GM19372 (cell line): ENCODE results near the gene ARL6.

Experiments
- ATAC-seq: cut with Tn5 transposase; IDR thresholded peaks from one replicate; pipeline ENCODE4 v1.9.1; 2021; ENCODE audit warnings: mild to moderate bottlenecking, low read depth, moderate library complexity; ENCODE audit not compliant: unreplicated experiment

The ARL6 gene, protein sequence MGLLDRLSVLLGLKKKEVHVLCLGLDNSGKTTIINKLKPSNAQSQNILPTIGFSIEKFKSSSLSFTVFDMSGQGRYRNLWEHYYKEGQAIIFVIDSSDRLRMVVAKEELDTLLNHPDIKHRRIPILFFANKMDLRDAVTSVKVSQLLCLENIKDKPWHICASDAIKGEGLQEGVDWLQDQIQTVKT

DNA sequence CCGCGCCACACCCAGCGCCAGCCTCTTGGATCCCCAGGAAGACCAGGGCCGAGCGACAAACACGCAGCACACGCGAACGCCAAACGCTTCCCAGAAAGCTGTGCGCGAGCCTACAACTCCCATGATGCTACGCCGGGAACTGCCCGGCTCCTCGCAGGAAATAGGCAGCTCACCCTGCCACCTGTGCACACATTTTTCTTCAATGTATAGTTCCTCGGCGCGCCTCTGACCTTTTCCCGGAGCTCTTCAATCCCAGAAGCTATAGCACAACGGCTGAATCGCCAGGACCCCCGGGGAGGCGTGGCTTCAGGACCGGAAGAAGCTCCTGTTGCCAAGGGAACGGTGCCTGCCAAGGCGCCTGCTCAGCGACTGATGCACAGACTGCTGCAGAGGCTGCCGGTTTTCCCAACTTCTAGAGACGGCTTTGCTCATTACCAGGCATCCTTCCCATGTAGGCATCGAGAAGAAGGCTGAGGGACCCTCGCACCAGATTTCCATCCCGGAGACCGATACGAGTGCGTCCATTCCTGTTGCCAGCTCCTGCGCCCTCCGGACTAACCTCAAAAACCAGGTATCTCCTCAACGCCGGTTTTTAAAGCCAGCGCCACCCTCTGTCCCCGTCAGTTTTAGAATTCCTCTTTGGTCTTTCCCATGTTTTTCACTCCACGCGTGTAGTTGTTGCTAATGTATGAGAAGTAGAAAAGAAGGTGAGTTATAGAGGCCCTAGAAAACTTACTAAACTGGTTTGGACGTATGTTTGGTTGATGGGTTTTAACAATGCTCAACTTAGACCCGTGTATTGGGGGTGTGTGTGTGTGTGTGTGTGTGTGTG, at the start of gene ARL6:
Gene ARL6 (plus strand): TSS at position 352 of the 832 bp plus-strand sequence. CDS start 3,350 bp downstream, outside the sequence.
- peak; percentile 94 for ATAC-seq

GRCh38 chr3:97719156-97719821, 45.3 kb upstream of the ARL6 start:
- ATAC-seq = peak; percentile 94

DNA sequence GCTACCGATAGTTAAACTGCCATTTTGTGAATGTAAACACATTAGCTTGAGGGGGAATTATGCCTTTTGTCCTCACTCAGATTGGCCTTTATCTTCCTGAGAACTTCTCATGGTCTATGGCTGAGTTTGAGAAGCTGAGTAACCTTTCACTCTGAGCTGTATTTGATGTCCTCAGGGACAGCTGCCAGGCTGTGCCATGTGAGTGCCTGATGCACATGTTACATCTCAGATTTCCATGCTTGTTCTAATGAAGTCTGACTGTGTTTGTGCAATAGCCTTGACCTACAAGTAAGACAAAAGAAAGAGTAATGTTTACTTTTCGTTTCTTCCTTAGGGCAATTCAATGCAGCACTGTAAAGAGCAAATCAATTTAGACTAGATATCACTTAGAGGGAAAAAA, 44.1 kb upstream of the ARL6 start:
- ATAC-seq = no peak

- ATAC-seq = no peak
These were observed 43.1 kb upstream of the ARL6 start for GRCh38 chr3:97721446-97721845.

DNA sequence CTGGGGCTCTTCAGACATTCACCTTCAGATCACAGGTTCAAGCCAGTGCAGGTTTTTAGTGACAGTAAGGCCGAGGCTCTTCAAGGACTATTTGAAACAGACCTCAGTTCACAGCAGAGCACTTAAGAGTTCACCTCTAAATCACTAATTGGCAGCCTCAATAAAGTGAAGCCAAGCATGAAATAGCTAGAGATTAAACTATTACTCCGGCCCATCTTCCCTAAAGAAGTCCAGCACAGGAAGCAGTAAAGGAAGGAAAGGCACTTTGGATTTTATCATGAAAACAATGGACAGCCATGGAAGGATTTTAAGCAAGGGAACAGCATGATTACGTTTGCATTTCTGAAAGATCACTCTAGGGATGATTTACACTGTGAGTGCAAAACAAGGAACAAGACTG, 27.6 kb upstream of the ARL6 start:
- no peak for ATAC-seq

DNA sequence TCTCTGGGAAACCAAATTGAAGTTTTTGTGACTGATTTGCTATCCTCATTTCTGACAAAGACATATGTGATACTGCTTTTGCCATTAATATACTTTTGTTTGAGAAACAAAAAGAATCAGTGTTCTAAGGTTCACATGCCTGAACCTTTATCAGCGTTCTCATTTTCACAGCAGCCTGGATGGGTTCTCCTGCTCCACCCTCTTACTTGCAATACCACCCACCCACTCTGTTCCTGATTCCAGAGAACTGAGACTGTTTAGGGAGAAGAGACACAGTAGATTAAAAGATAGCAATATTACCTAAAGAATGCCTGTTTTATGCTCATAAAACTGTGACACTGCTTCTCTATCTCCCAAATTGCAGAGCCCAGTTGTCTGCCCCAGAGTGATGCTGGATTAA, 25.8 kb upstream of the ARL6 start:
- no peak for ATAC-seq

DNA sequence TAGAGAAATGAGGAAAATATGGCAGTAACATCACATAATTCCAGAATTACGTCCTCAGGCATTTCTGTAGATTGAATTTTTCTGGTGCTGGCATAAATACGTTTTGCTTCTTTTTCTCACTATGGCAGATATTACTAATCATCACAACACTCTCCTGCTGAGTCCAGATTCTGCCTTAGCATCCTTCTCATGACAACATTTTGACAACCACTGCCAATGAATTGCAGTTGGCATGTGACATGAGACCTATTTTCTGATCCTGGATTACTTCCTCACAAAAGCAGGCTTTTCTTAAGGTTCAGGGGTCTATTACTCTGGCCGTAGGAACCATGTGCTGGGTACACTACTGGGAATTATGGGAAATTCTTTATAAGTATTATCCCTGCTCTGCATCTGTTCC, 22.5 kb upstream of the ARL6 start:
- no peak for ATAC-seq

DNA sequence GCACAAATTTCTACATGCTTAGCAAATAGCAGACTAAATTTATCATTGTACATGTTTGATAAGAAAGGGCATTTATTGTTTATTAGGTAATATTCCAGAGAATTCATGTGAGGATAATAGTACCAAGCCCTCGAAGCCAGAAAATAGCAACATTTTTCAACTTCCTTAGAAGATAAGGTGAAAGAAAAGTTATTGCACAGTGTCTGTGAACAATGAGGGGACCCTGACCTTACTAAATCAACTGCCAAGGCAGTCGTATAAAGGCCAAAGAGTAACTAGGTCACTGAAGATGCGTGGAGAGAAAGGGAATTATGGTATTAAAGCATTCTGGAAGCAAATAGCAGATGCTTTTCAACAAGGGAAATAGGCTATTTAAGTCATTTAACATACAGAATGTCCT, 20.3 kb upstream of the ARL6 start:
- no peak for ATAC-seq

DNA sequence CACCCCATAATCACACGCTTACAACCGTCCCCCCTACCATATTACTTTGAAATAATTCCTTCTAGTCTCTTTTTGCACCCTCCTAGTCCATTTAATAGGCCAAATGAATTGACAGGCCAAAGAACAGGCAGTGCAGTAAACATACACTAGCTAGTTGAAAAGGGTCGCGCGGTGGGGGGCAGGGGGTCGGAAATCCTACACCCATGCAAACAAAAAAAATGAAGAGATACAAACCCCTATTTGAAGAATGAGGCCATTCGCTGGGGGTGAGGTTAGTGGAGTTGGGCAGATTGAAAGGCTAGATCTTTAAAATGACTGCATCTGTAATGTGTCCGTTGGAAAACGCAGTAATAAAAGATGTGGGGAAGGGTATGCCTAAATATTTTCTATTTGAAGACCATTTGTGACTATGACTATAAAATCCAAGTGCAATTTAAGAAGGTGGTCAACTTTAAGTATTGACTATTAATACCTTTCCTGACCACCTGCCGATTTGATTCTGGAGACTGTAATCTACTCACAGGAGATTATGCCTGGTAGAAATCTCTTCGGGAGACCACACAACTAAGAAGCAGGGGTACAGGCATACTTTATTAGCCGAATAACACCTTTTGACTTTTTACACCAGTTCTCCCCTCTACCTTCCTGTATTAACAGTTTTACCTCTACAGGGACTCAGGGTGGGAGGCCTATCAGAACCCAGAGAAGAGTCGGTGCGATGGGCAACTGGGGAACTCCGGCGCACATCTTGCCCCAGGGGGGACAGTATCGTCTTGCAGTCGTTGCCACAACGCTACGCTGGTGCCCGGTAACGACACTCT, 762 bp upstream of the ARL6 start:
- ATAC-seq = peak; percentile 41

- ATAC-seq = no peak
These were observed 778 bp downstream of the ARL6 start for GRCh38 chr3:97765336-97765735.

- ATAC-seq = no peak
These were observed 8.4 kb downstream of the ARL6 start for GRCh38 chr3:97772926-97773325.

GRCh38 chr3:97778152-97778551, 13.6 kb downstream of the ARL6 start:
- ATAC-seq = no peak

DNA sequence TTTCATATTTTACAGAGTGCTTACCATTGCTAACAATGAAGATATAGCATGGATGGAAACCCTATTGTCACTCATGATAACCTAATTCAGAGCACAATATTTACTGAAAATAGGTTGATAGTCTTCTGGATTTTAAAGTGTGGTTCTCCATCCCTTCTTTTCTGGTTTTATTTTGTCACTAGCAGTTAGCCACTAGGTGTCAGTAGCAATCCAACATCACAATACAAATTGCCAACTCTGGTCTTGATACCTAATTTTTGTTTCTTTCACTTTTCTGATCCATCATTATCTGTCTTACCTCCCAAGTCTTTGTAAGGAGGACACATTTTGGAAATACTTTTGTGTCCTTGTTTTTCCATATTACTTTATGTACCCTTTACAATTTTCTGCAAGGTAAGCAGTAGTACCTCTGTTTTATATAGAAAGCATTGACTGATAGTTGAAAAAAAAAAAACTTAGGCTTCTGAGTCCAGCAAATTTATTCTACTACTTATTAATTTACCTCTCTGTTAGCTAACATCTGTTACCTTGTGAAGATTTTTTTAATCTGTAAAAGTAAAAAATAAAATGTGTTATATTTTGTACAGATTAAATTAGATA, 29.0 kb downstream of the ARL6 start:
- peak; percentile 79 for ATAC-seq

DNA sequence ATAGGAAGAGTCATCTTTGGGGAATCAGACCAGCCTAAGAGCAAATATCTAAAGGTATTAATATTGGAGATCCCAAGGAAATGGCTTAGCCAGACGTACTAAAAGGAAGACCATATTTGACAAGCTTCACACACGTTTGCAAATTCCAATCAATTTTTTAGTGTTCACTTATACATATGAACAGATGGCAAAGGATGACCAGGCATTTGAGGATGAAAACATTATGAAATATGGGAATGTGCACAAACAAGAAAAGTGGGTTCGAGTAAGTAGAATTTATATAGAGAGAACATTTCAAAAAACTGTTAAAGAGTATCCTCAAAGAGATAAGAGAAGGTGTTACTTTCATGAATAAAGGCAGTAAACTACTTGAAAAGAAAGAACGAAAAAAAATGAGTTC, 31.4 kb downstream of the ARL6 start:
- no peak for ATAC-seq

DNA sequence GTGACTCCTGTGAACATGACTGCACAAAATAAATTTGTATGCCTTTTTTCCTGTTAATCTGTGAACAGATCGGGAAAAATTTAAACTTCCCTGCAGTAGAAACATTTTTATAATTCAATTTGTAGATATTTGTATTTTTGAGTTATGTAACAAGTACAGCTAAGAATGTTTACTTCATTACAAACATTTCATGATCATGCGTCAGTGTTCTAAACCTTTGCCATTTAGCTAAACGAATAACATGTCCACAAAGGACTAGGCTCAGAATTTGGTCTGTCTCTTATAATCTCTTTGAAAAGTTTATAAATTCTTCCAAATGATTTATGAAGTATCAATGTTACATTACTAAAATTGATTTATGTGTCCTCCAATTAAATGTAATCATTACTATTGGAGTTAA, 39.9 kb downstream of the ARL6 start:
- ATAC-seq = no peak

DNA sequence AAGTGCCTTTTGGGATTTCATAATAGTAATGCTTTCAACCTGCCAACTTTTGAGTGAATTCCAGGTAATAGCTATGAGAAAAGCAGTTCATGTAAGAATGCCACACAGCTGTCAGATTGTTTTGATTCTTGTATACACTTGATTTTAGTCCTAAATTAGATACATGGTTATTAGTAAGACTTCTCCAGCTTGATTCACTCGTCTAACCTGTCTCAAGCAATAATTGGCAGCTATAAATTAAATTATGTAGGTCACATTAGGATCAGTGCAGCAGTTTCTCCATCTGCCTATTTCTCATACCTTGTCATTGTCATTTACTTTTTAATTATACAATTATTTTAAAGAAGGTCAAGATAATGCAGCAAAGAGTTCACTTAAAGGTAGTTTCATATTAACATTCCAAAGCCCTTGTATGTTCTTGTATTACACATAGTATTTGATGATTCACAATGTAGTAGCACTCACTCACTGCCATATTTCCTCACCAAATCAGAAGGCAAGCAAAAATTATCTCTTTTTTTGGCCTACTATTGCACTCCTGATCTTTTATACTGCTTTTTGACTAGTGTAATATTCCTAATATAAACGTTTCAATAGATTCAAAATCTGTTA, 46.3 kb downstream of the ARL6 start:
- ATAC-seq = no peak

DNA sequence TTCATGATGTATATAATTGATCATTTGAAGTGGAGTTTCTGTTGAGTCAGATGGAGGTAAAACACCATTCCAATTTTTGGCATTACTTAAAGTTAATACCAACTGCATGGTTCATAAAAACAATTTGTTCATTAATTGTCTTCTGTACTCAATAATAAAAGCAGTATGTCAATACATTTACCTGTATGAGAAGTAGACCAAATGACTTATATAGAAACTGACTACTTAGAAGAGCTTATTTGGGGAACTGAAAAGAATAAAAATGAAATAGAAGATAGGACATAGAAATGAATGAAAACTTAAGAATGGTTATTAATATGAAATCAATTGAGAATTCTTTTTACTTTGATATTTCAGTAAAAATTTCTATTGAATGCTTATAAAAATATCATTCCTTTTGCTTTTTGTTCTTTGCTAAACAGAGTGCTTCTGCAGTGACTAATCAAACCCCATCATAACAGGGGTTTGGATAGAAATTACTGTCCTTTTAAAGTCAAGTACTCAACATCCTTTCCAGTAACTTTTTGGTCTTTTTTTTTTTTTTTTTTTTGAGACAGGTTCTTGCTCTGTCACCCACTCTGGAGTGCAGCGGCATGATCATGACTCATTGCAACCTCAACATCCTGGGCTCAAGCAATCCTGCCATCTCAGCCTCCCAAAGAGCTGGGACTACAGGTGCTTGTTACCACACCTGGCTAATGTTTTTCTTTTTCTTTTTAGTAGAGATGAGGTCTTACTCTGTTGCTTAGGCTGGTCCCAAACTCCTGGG, 50.8 kb downstream of the ARL6 start:
- ATAC-seq = no peak

DNA sequence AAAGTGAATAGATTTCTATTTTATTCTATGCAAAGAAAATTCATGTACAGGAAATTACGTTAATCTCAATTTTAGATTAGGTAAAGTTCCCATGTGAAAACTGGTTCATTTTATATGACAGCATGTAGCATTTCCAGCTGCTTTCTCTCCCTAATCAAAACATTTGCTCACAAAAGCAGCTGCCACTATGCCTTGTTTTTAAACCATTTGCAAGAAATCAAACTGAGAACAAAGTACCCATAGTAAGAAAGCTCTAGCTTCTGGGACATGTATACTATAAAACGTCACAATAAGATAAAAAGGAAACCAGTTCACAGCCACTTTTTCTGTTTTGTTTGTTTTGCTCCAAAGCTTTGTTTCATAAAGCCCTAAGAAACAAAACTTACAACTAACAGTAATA, 52.3 kb downstream of the ARL6 start:
- ATAC-seq = no peak

- ATAC-seq = no peak
These were observed 53.4 kb downstream of the ARL6 start for GRCh38 chr3:97817965-97818364.
